Caco-2 (cell line): ENCODE measurements around the gene INKA2. TPM values are rescaled to one million over a fixed set of nuclear protein-coding genes. Genes with fewer than 3 reads are reported as not detected.
"Not testable (repeated sequence)": the region's sequence is repeated elsewhere in the genome, so short reads cannot be mapped to it uniquely, and the experiment has no call there.

ENCODE experiments used
- BruUV-seq: library from RNA; stranded (reverse); fragments of 400-500 nt; replicated peaks from 2 replicates; lab custom pipeline; 2021; lab: Mats Ljungman, UMichigan
- CTCF ChIA-PET: fragments of 300-600 bp; sonication (Branson Sonifier 250); formaldehyde crosslinking; loops from one replicate; lab custom pipeline; 2022; ENCODE audit warnings: antibody characterized with exemption; lab: Charles Lee
- POLR2A ChIA-PET: fragments of 300-600 bp; sonication (Branson Sonifier 250); formaldehyde crosslinking; loops from one replicate; lab custom pipeline; 2022; ENCODE audit warnings: antibody characterized with exemption; lab: Charles Lee
- DNase-seq, 2 experiments: peaks; one replicate each; pipeline versions ENCODE4 v3.0.0 to v3.0.0-alpha.2; 2020 to 2022
- H3K27me3 ChIP-seq: replicated peaks from 2 replicates; pipeline ENCODE4 v1.6.0; 2011; ENCODE audit warnings: low read length; ENCODE audit not compliant: control insufficient read depth, insufficient read depth
- H3K36me3 ChIP-seq: 2 replicates; pipeline ENCODE4 v1.5.1; 2011; ENCODE audit warnings: low read length; ENCODE audit not compliant: control insufficient read depth, insufficient read depth
- H3K4me1 ChIP-seq: fragments of 250-450 bp; sonication (Bioruptor Pico); 2 replicates; pipeline ENCODE4 v1.5.1; 2020; ENCODE audit warnings: mild to moderate bottlenecking
- H3K4me3 ChIP-seq: 2 replicates; pipeline ENCODE4 v1.5.1; 2011; ENCODE audit warnings: low read depth, mild to moderate bottlenecking, control low read depth, low read length
- H3K9me3 ChIP-seq: fragments of 250-450 bp; sonication (Bioruptor Pico); 2 replicates; pipeline ENCODE4 v1.5.1; 2020; ENCODE audit warnings: mild to moderate bottlenecking, moderate library complexity
- H3K27ac Mint-ChIP-seq: one replicate; pipeline ENCODE4 v1.8.0; 2022; ENCODE audit warnings: mixed read lengths; ENCODE audit not compliant: unreplicated experiment
- H3K27me3 Mint-ChIP-seq: one replicate; pipeline ENCODE4 v1.8.0; 2022; ENCODE audit warnings: mixed read lengths; ENCODE audit not compliant: insufficient read depth, unreplicated experiment
- H3K36me3 Mint-ChIP-seq: one replicate; pipeline ENCODE4 v1.8.0; 2022; ENCODE audit warnings: mild to moderate bottlenecking, mixed read lengths; ENCODE audit not compliant: insufficient read depth, unreplicated experiment
- H3K4me1 Mint-ChIP-seq: one replicate; pipeline ENCODE4 v1.8.0; 2022; ENCODE audit warnings: low read depth, mixed read lengths; ENCODE audit not compliant: unreplicated experiment
- H3K4me3 Mint-ChIP-seq: one replicate; pipeline ENCODE4 v1.8.0; 2022; ENCODE audit warnings: mild to moderate bottlenecking, moderate library complexity, mixed read lengths; ENCODE audit not compliant: unreplicated experiment
- H3K9me3 Mint-ChIP-seq: one replicate; pipeline ENCODE4 v1.8.0; 2022; ENCODE audit warnings: mixed read lengths; ENCODE audit not compliant: unreplicated experiment
- CTCF ChIP-seq, 2 experiments: fragments of 200-600 bp in 1 of 2; IDR thresholded peaks; 1 replicate in 1 of 2; 2 replicates in 1 of 2; pipeline versions ENCODE4 v1.5.1 to v1.8.0; 2011 to 2022; ENCODE audit warnings: antibody characterized with exemption in 1 of 2, control low read depth in 1 of 2, inconsistent platforms in 1 of 2, low read depth in 1 of 2, low read length in 1 of 2, mild to moderate bottlenecking in 1 of 2, moderate library complexity in 1 of 2; ENCODE audit not compliant: insufficient read depth in 1 of 2, severe bottlenecking in 1 of 2, unreplicated experiment in 1 of 2
- intact Hi-C: fragments of 100-400 bp; cut with micrococcal nuclease; formaldehyde crosslinking; loops from one replicate; pipeline ENCODE4 v1.10.0; 2022; ENCODE audit not compliant: unreplicated experiment
- total RNA-seq: library from RNA; stranded (reverse); gene quantifications from 2 replicates; pipeline ENCODE4 v1.2.3, GENCODE V29; 2022

The INKA2 gene
- total RNA-seq, 1 experiment from 2014 or later: 5.8 TPM

- intact Hi-C loops: no loop called here
- H3K4me1 Mint-ChIP-seq: peaks cover 4% of the 10 kb centered on the region
- Histone ChIP-seq H3K36me3 (no peaks in the 10 kb centered on the region), H3K27me3 (no peaks in the 10 kb centered on the region), H3K4me1 (no peaks in the 10 kb centered on the region; the same call in 1 of the 2 replicates), H3K4me3 (no peak overlapping the region), H3K9me3 (no peaks in the 10 kb centered on the region)
- no peak for TF ChIP-seq CTCF (IDR thresholded peaks at IDR 0.05; ENCODE audit: insufficient read depth in 1 of 2, low read depth in 1 of 2, low read length in 1 of 2, severe bottlenecking in 1 of 2, unreplicated experiment in 1 of 2)
- DNase-seq: no peak
- H3K36me3 Mint-ChIP-seq: peaks cover 16% of the 10 kb centered on the region
- CTCF ChIA-PET: interaction anchor here (1.4 kb wide), 1 partner anchor 235 kb away, joined by 4 read pairs; no protein-coding TSS in a partner anchor
- no peaks in the 10 kb centered on the region for H3K27me3 Mint-ChIP-seq
- POLR2A ChIA-PET: no interaction called here
- no peak overlapping the region for H3K27ac Mint-ChIP-seq
- H3K9me3 Mint-ChIP-seq: no peaks in the 10 kb centered on the region
- H3K4me3 Mint-ChIP-seq: no peak overlapping the region
- BruUV-seq: no TSS peak
Observed at GRCh38 chr1:111743679-111744101, 4.5 kb upstream of the INKA2 start.

GRCh38 chr1:111742938-111743549 is 3.8 kb upstream of the INKA2 start:
- no TSS peak for BruUV-seq
- no peaks in the 10 kb centered on the region for H3K9me3 ChIP-seq
- no peak for DNase-seq
- no peaks in the 10 kb centered on the region for H3K27me3 ChIP-seq
- ChIA-PET POLR2A (interaction anchor here (0.6 kb wide), 1 partner anchor 294 kb away, joined by 6 read pairs; the partner anchor contains the start of gene WDR77), CTCF (interaction anchor here (1.4 kb wide), 1 partner anchor 235 kb away, joined by 4 read pairs; no protein-coding TSS in a partner anchor)
- no peak overlapping the region for H3K4me3 Mint-ChIP-seq
- no peaks in the 10 kb centered on the region; the same call in 1 of the 2 replicates for H3K4me1 ChIP-seq
- no peaks in the 10 kb centered on the region for H3K9me3 Mint-ChIP-seq
- no peak overlapping the region for H3K27ac Mint-ChIP-seq
- no peak for TF ChIP-seq CTCF (IDR thresholded peaks at IDR 0.05; ENCODE audit: insufficient read depth in 1 of 2, low read depth in 1 of 2, low read length in 1 of 2, severe bottlenecking in 1 of 2, unreplicated experiment in 1 of 2)
- H3K4me1 Mint-ChIP-seq: peaks cover 9% of the 10 kb centered on the region
- intact Hi-C loops: no loop called here
- no peaks in the 10 kb centered on the region for H3K27me3 Mint-ChIP-seq
- H3K4me3 ChIP-seq: no peak overlapping the region
- H3K36me3 Mint-ChIP-seq: peaks cover 16% of the 10 kb centered on the region
- H3K36me3 ChIP-seq: no peaks in the 10 kb centered on the region

- H3K4me1 Mint-ChIP-seq: peaks cover 16% of the 10 kb centered on the region
Observed at GRCh38 chr1:111742292-111742691, 3.1 kb upstream of the INKA2 start.

More at GRCh38 chr1:111742292-111742691, 3.1 kb upstream of the INKA2 start:
- H3K27me3 Mint-ChIP-seq, H3K27me3 ChIP-seq, intact Hi-C loops, POLR2A ChIA-PET, H3K4me3 Mint-ChIP-seq, H3K4me1 ChIP-seq, H3K9me3 ChIP-seq, H3K27ac Mint-ChIP-seq, BruUV-seq, H3K4me3 ChIP-seq, H3K9me3 Mint-ChIP-seq, H3K36me3 ChIP-seq, DNase-seq: not testable (repeated sequence)
- peaks cover 16% of the 10 kb centered on the region for H3K36me3 Mint-ChIP-seq
- CTCF ChIA-PET: interaction anchor here (1.4 kb wide), 1 partner anchor 234 kb away, joined by 4 read pairs; no protein-coding TSS in a partner anchor
